HG02970 (cell line): Measurements from ENCODE around the gene MAD1L1.

Experiments used
- ATAC-seq: cut with Tn5 transposase; IDR thresholded peaks from one replicate; pipeline ENCODE4 v1.9.1; 2021; ENCODE audit warnings: mild to moderate bottlenecking, moderate library complexity, moderate number of reproducible peaks; ENCODE audit not compliant: unreplicated experiment, low FRiP score

The MAD1L1 gene

GRCh38 chr7:2123916-2124315, 108.8 kb downstream of the MAD1L1 start:
- no peak for ATAC-seq

- ATAC-seq: no peak
These were observed 109.4 kb downstream of the MAD1L1 start for GRCh38 chr7:2123360-2123759.

- no peak for ATAC-seq
These were observed 110.1 kb downstream of the MAD1L1 start for GRCh38 chr7:2122651-2123050.

- no peak for ATAC-seq
These were observed 111.6 kb downstream of the MAD1L1 start for GRCh38 chr7:2120841-2121830.

- ATAC-seq: no peak
These were observed 112.5 kb downstream of the MAD1L1 start for GRCh38 chr7:2120251-2120660.

GRCh38 chr7:2118630-2119190, 114.0 kb downstream of the MAD1L1 start:
- no peak for ATAC-seq

- ATAC-seq: no peak
These were observed 114.7 kb downstream of the MAD1L1 start for GRCh38 chr7:2118056-2118455.

- ATAC-seq: no peak
These were observed 115.1 kb downstream of the MAD1L1 start for GRCh38 chr7:2117646-2118045.

- no peak for ATAC-seq
These were observed 115.7 kb downstream of the MAD1L1 start for GRCh38 chr7:2116989-2117591.

GRCh38 chr7:2116448-2116810, 116.3 kb downstream of the MAD1L1 start:
- ATAC-seq: no peak

GRCh38 chr7:2115760-2116447, 116.8 kb downstream of the MAD1L1 start:
- no peak for ATAC-seq

- no peak for ATAC-seq
These were observed 117.6 kb downstream of the MAD1L1 start for GRCh38 chr7:2114926-2115759.

GRCh38 chr7:2114052-2114451, 118.7 kb downstream of the MAD1L1 start:
- ATAC-seq: no peak

GRCh38 chr7:2112261-2113198, 120.2 kb downstream of the MAD1L1 start:
- ATAC-seq: no peak

GRCh38 chr7:2111568-2111967, 121.2 kb downstream of the MAD1L1 start:
- ATAC-seq: no peak

GRCh38 chr7:2110610-2111396, 121.9 kb downstream of the MAD1L1 start:
- ATAC-seq: no peak

- ATAC-seq: no peak
These were observed 122.7 kb downstream of the MAD1L1 start for GRCh38 chr7:2109936-2110609.
